CD4-positive, alpha-beta T cell treated with Interleukin-17A for 1 hour (primary cell): ENCODE data around the gene SIGLEC14.
A peak's percentile ranks its signal among the peaks of the same experiment; 100 is the strongest.

Source experiments
- DNase-seq: peaks from one replicate; pipeline ENCODE4 v3.0.0-alpha.2; 2020

The SIGLEC14 gene

GRCh38 chr19:51610576-51610975 is 36.0 kb downstream of the SIGLEC14 start:
- DNase-seq, result no peak

GRCh38 chr19:51607920-51608562 is 38.6 kb downstream of the SIGLEC14 start:
- DNase-seq, result peak; percentile 52

GRCh38 chr19:51607077-51607476 is 39.5 kb downstream of the SIGLEC14 start:
- DNase-seq, result no peak

- no peak for DNase-seq
These were observed 44.3 kb downstream of the SIGLEC14 start for GRCh38 chr19:51602189-51602854.

GRCh38 chr19:51600940-51601580 is 45.6 kb downstream of the SIGLEC14 start:
- peak; percentile 4 for DNase-seq

GRCh38 chr19:51599084-51599483 is 47.5 kb downstream of the SIGLEC14 start:
- no peak for DNase-seq

- no peak for DNase-seq
These were observed 48.3 kb downstream of the SIGLEC14 start for GRCh38 chr19:51598159-51598915.

GRCh38 chr19:51595190-51596175 is 51.1 kb downstream of the SIGLEC14 start:
- no peak for DNase-seq

- no peak for DNase-seq
These were observed 51.9 kb downstream of the SIGLEC14 start for GRCh38 chr19:51594774-51595109.

GRCh38 chr19:51593969-51594773 is 52.5 kb downstream of the SIGLEC14 start:
- DNase-seq, result peak; percentile 97

- no peak for DNase-seq
These were observed 53.3 kb downstream of the SIGLEC14 start for GRCh38 chr19:51593138-51593890.
